ENCODE measurements around the gene FCGR3A. TPM values are rescaled to one million over a fixed set of nuclear protein-coding genes. Genes with fewer than 3 reads are reported as not detected.
"Not testable (repeated sequence)": the region's sequence is repeated elsewhere in the genome, so short reads cannot be mapped to it uniquely, and the experiment has no call there.

FCGR3A gene
- total RNA-seq, 1 donor, result under 0.01 TPM

- not testable (repeated sequence) for H3K4me3 ChIP-seq (ENCODE audit: insufficient read depth, low read length); H3K79me2 ChIP-seq (ENCODE audit: insufficient read depth, low read length); H3K27me3 ChIP-seq (ENCODE audit: insufficient read depth, low read length); H4K20me1 ChIP-seq (ENCODE audit: insufficient read depth, low read length); H3K36me3 ChIP-seq (ENCODE audit: insufficient read depth, low read length); DNase-seq (ENCODE audit: insufficient read length, low spot score, missing footprints); H2AFZ ChIP-seq (ENCODE audit: low read length); H3K4me1 ChIP-seq (ENCODE audit: insufficient read depth, low read length); H3K9me3 ChIP-seq (ENCODE audit: low read depth, low read length); H3K27ac ChIP-seq (ENCODE audit: low read depth, low read length)
- peak overlapping the region; percentile 97 for H3K4me2 ChIP-seq (ENCODE audit: insufficient read depth, low read length)
These were observed 10.6 kb downstream of the FCGR3A start for GRCh38 chr1:161538925-161539479.

GRCh38 chr1:161537068-161537669 lies 12.4 kb downstream of the FCGR3A start:
- H4K20me1 ChIP-seq (ENCODE audit: insufficient read depth, low read length); H3K27ac ChIP-seq (ENCODE audit: low read depth, low read length); H3K36me3 ChIP-seq (ENCODE audit: insufficient read depth, low read length); DNase-seq (ENCODE audit: insufficient read length, low spot score, missing footprints); H3K9me3 ChIP-seq (ENCODE audit: low read depth, low read length); H3K79me2 ChIP-seq (ENCODE audit: insufficient read depth, low read length); H3K4me3 ChIP-seq (ENCODE audit: insufficient read depth, low read length); H3K4me2 ChIP-seq (ENCODE audit: insufficient read depth, low read length); H2AFZ ChIP-seq (ENCODE audit: low read length); H3K27me3 ChIP-seq (ENCODE audit: insufficient read depth, low read length): not testable (repeated sequence)
- H3K4me1 ChIP-seq (ENCODE audit: insufficient read depth, low read length), result peaks cover 11% of the 10 kb centered on the region

- peak overlapping the region; percentile 54 for H3K4me3 ChIP-seq (ENCODE audit: insufficient read depth, low read length)
- H3K4me2 ChIP-seq (ENCODE audit: insufficient read depth, low read length), result peak overlapping the region; percentile 83
- H2AFZ ChIP-seq (ENCODE audit: low read length), result peak overlapping the region; percentile 87
- H3K9me3 ChIP-seq (ENCODE audit: low read depth, low read length); H3K79me2 ChIP-seq (ENCODE audit: insufficient read depth, low read length); H3K27me3 ChIP-seq (ENCODE audit: insufficient read depth, low read length); H4K20me1 ChIP-seq (ENCODE audit: insufficient read depth, low read length); H3K27ac ChIP-seq (ENCODE audit: low read depth, low read length); H3K36me3 ChIP-seq (ENCODE audit: insufficient read depth, low read length): not testable (repeated sequence)
- peak; percentile 49 for DNase-seq (ENCODE audit: insufficient read length, low spot score, missing footprints)
- H3K4me1 ChIP-seq (ENCODE audit: insufficient read depth, low read length), result peaks cover 12% of the 10 kb centered on the region
These were observed 16.7 kb downstream of the FCGR3A start for GRCh38 chr1:161532644-161533567.

- no peaks in the 10 kb centered on the region for H4K20me1 ChIP-seq (ENCODE audit: insufficient read depth, low read length)
- no peak for DNase-seq (ENCODE audit: insufficient read length, low spot score, missing footprints)
- no peaks in the 10 kb centered on the region for H3K9me3 ChIP-seq (ENCODE audit: low read depth, low read length)
- TF ChIP-seq, protein P1, sequence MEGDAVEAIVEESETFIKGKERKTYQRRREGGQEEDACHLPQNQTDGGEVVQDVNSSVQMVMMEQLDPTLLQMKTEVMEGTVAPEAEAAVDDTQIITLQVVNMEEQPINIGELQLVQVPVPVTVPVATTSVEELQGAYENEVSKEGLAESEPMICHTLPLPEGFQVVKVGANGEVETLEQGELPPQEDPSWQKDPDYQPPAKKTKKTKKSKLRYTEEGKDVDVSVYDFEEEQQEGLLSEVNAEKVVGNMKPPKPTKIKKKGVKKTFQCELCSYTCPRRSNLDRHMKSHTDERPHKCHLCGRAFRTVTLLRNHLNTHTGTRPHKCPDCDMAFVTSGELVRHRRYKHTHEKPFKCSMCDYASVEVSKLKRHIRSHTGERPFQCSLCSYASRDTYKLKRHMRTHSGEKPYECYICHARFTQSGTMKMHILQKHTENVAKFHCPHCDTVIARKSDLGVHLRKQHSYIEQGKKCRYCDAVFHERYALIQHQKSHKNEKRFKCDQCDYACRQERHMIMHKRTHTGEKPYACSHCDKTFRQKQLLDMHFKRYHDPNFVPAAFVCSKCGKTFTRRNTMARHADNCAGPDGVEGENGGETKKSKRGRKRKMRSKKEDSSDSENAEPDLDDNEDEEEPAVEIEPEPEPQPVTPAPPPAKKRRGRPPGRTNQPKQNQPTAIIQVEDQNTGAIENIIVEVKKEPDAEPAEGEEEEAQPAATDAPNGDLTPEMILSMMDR (IDR thresholded peaks at IDR 0.05; ENCODE audit: extremely low read depth, low read depth, low read length), result no peak
- peak overlapping the region; percentile 87 for H3K4me2 ChIP-seq (ENCODE audit: insufficient read depth, low read length)
- H3K79me2 ChIP-seq (ENCODE audit: insufficient read depth, low read length), result no peaks in the 10 kb centered on the region
- H3K27me3 ChIP-seq (ENCODE audit: insufficient read depth, low read length), result no peaks in the 10 kb centered on the region
- peaks cover 12% of the 10 kb centered on the region for H3K4me1 ChIP-seq (ENCODE audit: insufficient read depth, low read length)
- no peaks in the 10 kb centered on the region for H3K36me3 ChIP-seq (ENCODE audit: insufficient read depth, low read length)
- peak overlapping the region; percentile 54 for H3K4me3 ChIP-seq (ENCODE audit: insufficient read depth, low read length)
- H2AFZ ChIP-seq (ENCODE audit: low read length), result peak overlapping the region; percentile 87
- H3K27ac ChIP-seq (ENCODE audit: low read depth, low read length), result no peak overlapping the region
These were observed 17.5 kb downstream of the FCGR3A start for GRCh38 chr1:161531986-161532643.

DNA sequence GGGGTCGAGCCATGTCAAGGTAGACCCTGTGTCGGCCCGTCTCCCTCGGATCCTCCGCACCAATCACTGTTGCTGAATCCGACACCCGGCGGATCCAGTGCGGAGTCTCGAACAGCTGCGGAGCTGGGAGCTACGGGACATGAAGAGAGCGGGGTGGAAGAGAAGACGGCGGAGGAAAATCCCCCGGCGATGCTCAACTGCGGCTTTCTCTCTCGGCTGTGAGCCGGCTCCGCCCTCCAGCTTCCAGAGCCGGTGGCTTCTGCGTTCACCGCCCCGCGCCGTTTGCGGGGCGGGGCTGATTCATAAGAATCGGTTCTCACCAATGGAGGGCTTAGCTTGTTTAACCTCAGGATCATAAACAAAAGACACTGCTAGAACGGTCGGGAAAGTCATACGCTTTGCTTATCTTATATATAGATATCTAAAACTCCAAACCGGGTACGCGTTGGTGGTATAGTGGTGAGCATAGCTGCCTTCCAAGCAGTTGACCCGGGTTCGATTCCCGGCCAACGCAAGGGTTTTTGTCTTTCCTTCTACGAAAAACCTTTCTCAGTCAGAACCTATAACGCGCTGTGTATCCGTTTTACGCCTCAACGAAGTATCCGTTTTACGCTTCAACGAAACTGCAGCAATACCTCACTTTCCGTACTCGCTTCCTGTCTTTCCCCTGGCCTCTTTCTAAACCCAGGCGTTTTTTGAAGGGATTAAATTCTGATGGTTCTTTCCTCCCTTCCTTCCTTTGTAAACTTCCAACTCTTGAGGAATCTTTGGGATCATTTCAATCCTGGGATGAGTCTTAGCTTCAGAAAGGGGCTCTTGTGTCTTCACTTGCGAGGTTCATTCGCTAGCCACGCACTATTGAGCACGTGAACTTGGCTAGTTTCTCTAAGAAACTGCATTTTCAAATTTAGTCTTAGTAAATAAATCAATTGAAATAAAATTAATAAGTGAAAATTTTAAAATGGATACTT lies 18.7 kb downstream of the FCGR3A start:
- not testable (repeated sequence) for H3K36me3 ChIP-seq (ENCODE audit: insufficient read depth, low read length); H3K79me2 ChIP-seq (ENCODE audit: insufficient read depth, low read length); H4K20me1 ChIP-seq (ENCODE audit: insufficient read depth, low read length); H3K9me3 ChIP-seq (ENCODE audit: low read depth, low read length); H3K27me3 ChIP-seq (ENCODE audit: insufficient read depth, low read length)
- H3K4me1 ChIP-seq (ENCODE audit: insufficient read depth, low read length), result peaks cover 12% of the 10 kb centered on the region
- peak overlapping the region; percentile 87 for H3K4me2 ChIP-seq (ENCODE audit: insufficient read depth, low read length)
- peak; percentile 93 for DNase-seq (ENCODE audit: insufficient read length, low spot score, missing footprints)
- H2AFZ ChIP-seq (ENCODE audit: low read length), result peak overlapping the region; percentile 93
- H3K4me3 ChIP-seq (ENCODE audit: insufficient read depth, low read length), result peak overlapping the region; percentile 83
- peak overlapping the region; percentile 68 for H3K27ac ChIP-seq (ENCODE audit: low read depth, low read length)

DNA sequence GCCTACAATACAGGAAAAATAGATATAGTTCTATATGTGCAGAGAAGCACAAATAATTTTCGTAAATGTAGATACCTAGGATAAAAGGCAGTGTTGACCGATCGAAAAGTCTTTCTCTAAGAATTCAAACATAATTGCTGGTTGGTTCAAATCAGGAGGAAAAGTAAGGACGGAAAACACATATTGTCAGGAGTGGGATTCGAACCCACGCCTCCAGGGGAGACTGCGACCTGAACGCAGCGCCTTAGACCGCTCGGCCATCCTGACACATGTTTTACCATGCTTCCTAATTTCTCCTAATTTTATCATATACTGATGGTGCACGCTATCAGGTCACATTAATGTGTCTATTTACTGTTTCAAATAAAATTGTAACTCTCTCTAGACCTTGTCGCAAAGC lies 19.5 kb downstream of the FCGR3A start:
- Histone ChIP-seq H3K4me2 (ENCODE audit: insufficient read depth, low read length) (peak overlapping the region; percentile 87), H2AFZ (ENCODE audit: low read length) (peak overlapping the region; percentile 93), H3K27ac (ENCODE audit: low read depth, low read length) (peak overlapping the region; percentile 68), H3K4me3 (ENCODE audit: insufficient read depth, low read length) (peak overlapping the region; percentile 83), H3K4me1 (ENCODE audit: insufficient read depth, low read length) (peaks cover 12% of the 10 kb centered on the region)
- not testable (repeated sequence) for H3K36me3 ChIP-seq (ENCODE audit: insufficient read depth, low read length); H3K9me3 ChIP-seq (ENCODE audit: low read depth, low read length); H3K27me3 ChIP-seq (ENCODE audit: insufficient read depth, low read length); H4K20me1 ChIP-seq (ENCODE audit: insufficient read depth, low read length); H3K79me2 ChIP-seq (ENCODE audit: insufficient read depth, low read length); DNase-seq (ENCODE audit: insufficient read length, low spot score, missing footprints)

DNA sequence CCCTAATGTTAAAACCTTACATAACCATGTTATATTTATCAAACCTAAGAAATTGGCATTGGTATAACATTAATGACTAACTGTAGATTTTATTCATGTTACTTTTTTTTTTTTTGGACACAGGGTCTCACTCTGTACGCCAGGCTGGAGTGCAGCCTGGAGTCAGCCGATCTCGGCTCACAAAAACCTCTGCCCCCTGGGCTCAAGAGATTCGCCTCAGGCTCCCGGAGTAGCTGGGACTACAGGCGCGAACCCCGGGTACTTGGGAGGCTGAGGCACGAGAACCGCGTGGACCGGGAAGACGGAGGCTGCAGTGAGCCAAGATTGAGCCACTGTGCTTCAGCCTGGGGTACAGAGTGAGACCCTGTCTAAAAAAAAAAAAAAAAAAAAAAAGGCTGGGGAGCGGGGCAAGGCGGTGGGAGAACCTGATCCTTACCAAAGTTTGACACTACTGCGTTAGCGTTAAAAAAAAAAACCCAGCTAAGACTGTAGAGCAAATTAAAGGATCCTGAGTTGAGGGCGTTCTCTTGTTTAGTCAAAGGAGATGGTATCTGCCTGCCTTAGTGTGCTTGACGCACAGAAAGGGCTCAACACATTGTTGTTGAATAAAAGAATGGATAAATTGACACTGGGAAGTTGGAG lies 20.0 kb downstream of the FCGR3A start:
- H3K36me3 ChIP-seq (ENCODE audit: insufficient read depth, low read length); H3K9me3 ChIP-seq (ENCODE audit: low read depth, low read length); DNase-seq (ENCODE audit: insufficient read length, low spot score, missing footprints); H2AFZ ChIP-seq (ENCODE audit: low read length); H3K79me2 ChIP-seq (ENCODE audit: insufficient read depth, low read length); H3K27ac ChIP-seq (ENCODE audit: low read depth, low read length); H3K27me3 ChIP-seq (ENCODE audit: insufficient read depth, low read length); H4K20me1 ChIP-seq (ENCODE audit: insufficient read depth, low read length): not testable (repeated sequence)
- Histone ChIP-seq H3K4me3 (ENCODE audit: insufficient read depth, low read length) (peak overlapping the region; percentile 83), H3K4me1 (ENCODE audit: insufficient read depth, low read length) (peaks cover 12% of the 10 kb centered on the region), H3K4me2 (ENCODE audit: insufficient read depth, low read length) (peak overlapping the region; percentile 87)

Measured in osteoblast (primary cell).